A673 (cell line): ENCODE measurements around the gene RNF141. TPM values are rescaled to one million over a fixed set of nuclear protein-coding genes. Genes with fewer than 3 reads are reported as not detected.

ENCODE experiments used
- BruUV-seq: library from RNA; stranded (reverse); fragments of 400-500 nt; replicated peaks from 2 replicates; lab custom pipeline; 2021; lab: Mats Ljungman, UMichigan
- CTCF ChIA-PET: fragments of 300-600 bp; sonication (Branson Sonifier 250); formaldehyde crosslinking; loops from one replicate; lab custom pipeline; 2022; ENCODE audit warnings: antibody characterized with exemption; lab: Charles Lee
- POLR2A ChIA-PET: fragments of 300-600 bp; sonication (Branson Sonifier 250); formaldehyde crosslinking; loops from one replicate; lab custom pipeline; 2022; ENCODE audit warnings: antibody characterized with exemption; ENCODE audit not compliant: low non-redundant PET; lab: Charles Lee
- DNase-seq: peaks from one replicate; pipeline ENCODE4 v3.0.0-alpha.2; 2015; ENCODE audit warnings: low spot score
- H3K27ac ChIP-seq: fragments of 200-600 bp; sonication (generic); 2 replicates; pipeline ENCODE4 v1.5.1; 2016; ENCODE audit warnings: mixed run types, low read depth, mild to moderate bottlenecking, mixed read lengths, antibody characterized with exemption, low read length; ENCODE audit not compliant: poor library complexity, severe bottlenecking
- H3K27me3 ChIP-seq: fragments of 200-600 bp; sonication (generic); replicated peaks from 2 replicates; pipeline ENCODE4 v1.6.1; 2017; ENCODE audit warnings: mixed run types, low read depth, mild to moderate bottlenecking, mixed read lengths, antibody characterized with exemption, low read length; ENCODE audit not compliant: insufficient read depth, poor library complexity
- H3K36me3 ChIP-seq: fragments of 200-600 bp; sonication (generic); 2 replicates; pipeline ENCODE4 v1.6.1; 2016; ENCODE audit warnings: mixed run types, mild to moderate bottlenecking, mixed read lengths, antibody characterized with exemption, low read length; ENCODE audit not compliant: insufficient read depth, poor library complexity, severe bottlenecking
- H3K4me1 ChIP-seq: fragments of 200-600 bp; sonication (generic); 2 replicates; pipeline ENCODE4 v1.6.1; 2017; ENCODE audit warnings: mixed run types, mild to moderate bottlenecking, mixed read lengths, antibody characterized with exemption, low read length; ENCODE audit not compliant: insufficient read depth, poor library complexity, severe bottlenecking
- H3K4me3 ChIP-seq: fragments of 200-600 bp; sonication (generic); 2 replicates; pipeline ENCODE4 v1.5.1; 2016; ENCODE audit warnings: low read depth, mixed run types, mild to moderate bottlenecking, mixed read lengths, low read length; ENCODE audit not compliant: poor library complexity, severe bottlenecking
- H3K9me3 ChIP-seq: fragments of 200-600 bp; sonication (generic); 2 replicates; pipeline ENCODE4 v1.6.1; 2016; ENCODE audit warnings: mixed run types, low read depth, mild to moderate bottlenecking, mixed read lengths, antibody characterized with exemption, low read length; ENCODE audit not compliant: poor library complexity, severe bottlenecking
- EZH2 ChIP-seq: fragments of 200-600 bp; sonication (generic); IDR thresholded peaks from 2 replicates; pipeline ENCODE4 v1.6.1; 2017; ENCODE audit warnings: borderline replicate concordance, low read depth, mild to moderate bottlenecking, mixed read lengths, antibody characterized with exemption, low read length; ENCODE audit not compliant: poor library complexity, severe bottlenecking
- intact Hi-C: fragments of 100-400 bp; cut with micrococcal nuclease; formaldehyde crosslinking; loops from one replicate; pipeline ENCODE4 v1.10.0; 2022; ENCODE audit not compliant: unreplicated experiment
- total RNA-seq: library from RNA; stranded (reverse); gene quantifications from 2 replicates; pipeline ENCODE4 v1.2.3, GENCODE V29; 2021
- TF ChIP-seq, protein P1 (sequence below): fragments of 300-800, 200-600 bp; sonication (generic); conservative IDR thresholded peaks from 2 replicates; pipeline ENCODE4 v1.5.1; 2017; ENCODE audit warnings: low read depth, mild to moderate bottlenecking, antibody characterized with exemption, low read length, moderate library complexity, mixed read lengths

RNF141 gene
- total RNA-seq, 1 experiment from 2014 or later = 36.4 TPM

DNA sequence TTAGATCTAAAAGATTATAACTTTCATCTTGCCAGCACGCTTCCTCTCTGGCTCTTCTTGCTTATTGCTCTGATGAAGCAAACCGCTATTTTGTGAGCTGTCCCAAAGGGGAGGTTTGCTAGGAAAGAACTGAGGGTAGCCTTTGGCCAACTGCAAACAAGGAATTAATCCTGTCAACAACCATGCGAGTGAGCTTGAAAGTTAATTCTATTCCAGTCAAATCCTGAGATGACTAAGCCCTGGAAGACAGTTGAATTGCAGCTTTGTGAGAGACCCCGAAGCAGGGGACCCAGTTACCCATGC, 10.3 kb upstream of the RNF141 start:
- H3K36me3 ChIP-seq = no peaks in the 10 kb centered on the region
- peak; percentile 81 for DNase-seq
- POLR2A ChIA-PET = no interaction called here
- BruUV-seq = no TSS peak
- peaks cover 16% of the 10 kb centered on the region for H3K9me3 ChIP-seq
- H3K27ac ChIP-seq = peak overlapping the region; percentile 84
- intact Hi-C loops = no loop called here
- CTCF ChIA-PET = interaction anchor here (1.3 kb wide), 1 partner anchor 10 kb away, joined by 3 read pairs; the partner anchor contains the start of gene RNF141
- H3K27me3 ChIP-seq = no peaks in the 10 kb centered on the region
- no peak overlapping the region for H3K4me3 ChIP-seq
- peaks cover 23% of the 10 kb centered on the region for H3K4me1 ChIP-seq
- TF ChIP-seq, protein P1, sequence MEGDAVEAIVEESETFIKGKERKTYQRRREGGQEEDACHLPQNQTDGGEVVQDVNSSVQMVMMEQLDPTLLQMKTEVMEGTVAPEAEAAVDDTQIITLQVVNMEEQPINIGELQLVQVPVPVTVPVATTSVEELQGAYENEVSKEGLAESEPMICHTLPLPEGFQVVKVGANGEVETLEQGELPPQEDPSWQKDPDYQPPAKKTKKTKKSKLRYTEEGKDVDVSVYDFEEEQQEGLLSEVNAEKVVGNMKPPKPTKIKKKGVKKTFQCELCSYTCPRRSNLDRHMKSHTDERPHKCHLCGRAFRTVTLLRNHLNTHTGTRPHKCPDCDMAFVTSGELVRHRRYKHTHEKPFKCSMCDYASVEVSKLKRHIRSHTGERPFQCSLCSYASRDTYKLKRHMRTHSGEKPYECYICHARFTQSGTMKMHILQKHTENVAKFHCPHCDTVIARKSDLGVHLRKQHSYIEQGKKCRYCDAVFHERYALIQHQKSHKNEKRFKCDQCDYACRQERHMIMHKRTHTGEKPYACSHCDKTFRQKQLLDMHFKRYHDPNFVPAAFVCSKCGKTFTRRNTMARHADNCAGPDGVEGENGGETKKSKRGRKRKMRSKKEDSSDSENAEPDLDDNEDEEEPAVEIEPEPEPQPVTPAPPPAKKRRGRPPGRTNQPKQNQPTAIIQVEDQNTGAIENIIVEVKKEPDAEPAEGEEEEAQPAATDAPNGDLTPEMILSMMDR = no peak
- no peak for TF ChIP-seq EZH2

DNA sequence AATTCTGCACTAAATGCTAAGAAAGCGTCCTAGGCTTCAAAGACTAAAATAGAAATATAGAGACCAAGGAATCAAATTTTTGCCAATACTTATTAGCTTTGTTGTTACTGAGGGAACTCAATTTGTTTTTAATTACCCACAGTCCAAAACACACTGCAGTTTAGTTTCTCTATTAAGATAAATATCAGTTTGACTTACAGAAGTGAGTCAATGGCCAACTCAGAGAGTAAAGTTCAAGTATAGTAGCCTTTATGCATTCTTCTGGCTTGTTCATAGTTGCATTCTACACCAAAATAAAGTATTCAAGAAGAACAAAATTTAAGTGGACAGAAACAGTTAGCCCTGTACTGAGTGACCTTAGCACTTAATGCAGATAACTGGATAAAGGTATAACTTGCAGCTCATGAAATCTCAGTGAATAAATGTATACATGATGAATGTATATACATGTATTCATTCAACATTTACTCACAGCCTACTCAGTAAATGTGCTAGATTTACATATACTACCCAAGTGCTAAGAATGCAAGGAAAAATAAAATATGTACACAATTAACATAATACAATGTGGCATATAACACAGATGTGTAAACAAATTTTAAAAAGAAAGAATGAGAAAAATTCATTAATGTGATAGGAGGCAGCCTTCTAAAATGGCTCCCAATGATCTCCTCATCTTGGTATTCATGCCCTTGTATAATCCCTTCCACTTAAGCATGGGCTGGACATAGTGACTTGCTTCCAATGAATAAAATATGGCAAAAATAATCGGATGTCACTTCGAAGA, 9.7 kb upstream of the RNF141 start:
- CTCF ChIA-PET = no interaction called here
- BruUV-seq = TSS peak; percentile 84
- Histone ChIP-seq H3K27me3 (no peaks in the 10 kb centered on the region), H3K36me3 (no peaks in the 10 kb centered on the region), H3K4me1 (peaks cover 18% of the 10 kb centered on the region), H3K9me3 (peaks cover 16% of the 10 kb centered on the region), H3K27ac (peak overlapping the region; percentile 84), H3K4me3 (no peak overlapping the region)
- POLR2A ChIA-PET = no interaction called here
- no peak for TF ChIP-seq EZH2
- TF ChIP-seq, protein P1 = no peak
- intact Hi-C loops = no loop called here
- DNase-seq = no peak

DNA sequence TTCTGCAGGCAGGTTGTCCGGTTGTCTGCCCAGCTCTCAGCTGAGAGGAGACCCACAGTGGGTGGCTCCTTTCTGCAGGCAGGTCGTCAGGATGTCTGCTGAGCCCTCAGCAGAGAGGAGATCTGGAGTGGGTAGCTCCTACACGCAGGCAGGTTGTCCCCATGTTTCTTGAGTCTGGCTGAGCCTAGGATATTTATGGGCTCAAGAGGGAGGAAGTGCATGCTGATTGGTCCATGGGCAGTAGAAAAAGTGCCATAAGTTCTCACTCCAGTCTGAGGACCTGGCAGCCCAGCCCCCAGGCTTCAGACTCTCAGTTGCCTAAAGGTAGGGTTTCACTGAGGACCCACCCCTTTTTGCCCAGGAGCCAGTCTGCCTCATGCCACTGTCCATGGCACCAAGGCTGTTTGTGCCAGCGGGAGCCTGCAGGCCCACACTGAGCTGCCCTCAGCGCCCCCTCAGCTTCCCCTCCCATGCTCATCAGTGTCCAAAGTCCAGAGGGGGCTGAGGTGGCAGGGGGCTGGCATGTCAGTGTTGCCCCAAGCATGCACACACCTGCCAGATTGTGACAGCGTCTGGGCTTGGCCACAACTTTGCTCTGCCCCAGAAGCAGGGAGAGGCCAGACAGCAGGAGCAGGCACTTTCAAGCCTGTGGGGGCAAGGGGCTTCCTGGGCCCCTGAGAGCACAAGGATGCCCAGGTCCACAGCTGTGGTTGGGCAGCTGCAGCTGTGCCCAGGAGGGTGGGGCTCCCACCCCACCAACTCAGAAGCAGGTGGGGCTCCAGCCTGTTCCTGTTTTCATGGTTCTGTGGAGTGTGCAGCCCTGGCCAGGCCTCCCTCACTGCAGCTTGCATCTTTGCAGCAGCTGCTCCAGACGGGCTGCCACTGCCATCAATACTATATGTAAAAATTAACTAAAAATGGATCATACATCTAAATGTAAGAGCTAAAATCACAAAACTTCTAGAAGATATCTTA, 3.8 kb upstream of the RNF141 start:
- peaks cover 10% of the 10 kb centered on the region for H3K4me1 ChIP-seq
- no peak for DNase-seq
- H3K27me3 ChIP-seq = no peaks in the 10 kb centered on the region
- BruUV-seq = no TSS peak
- no peak overlapping the region for H3K27ac ChIP-seq
- no peak overlapping the region for H3K4me3 ChIP-seq
- no peak for TF ChIP-seq EZH2
- TF ChIP-seq, protein P1 = no peak
- POLR2A ChIA-PET = interaction anchor here (0.7 kb wide), 1 partner anchor 174 kb away, joined by 3 read pairs; no protein-coding TSS in a partner anchor
- no peaks in the 10 kb centered on the region for H3K36me3 ChIP-seq
- H3K9me3 ChIP-seq = no peaks in the 10 kb centered on the region
- intact Hi-C loops = no loop called here
- CTCF ChIA-PET = no interaction called here
